GM12891 (cell line): ENCODE data around the gene KRTAP10-11.

Experiments
- POLR2A ChIP-seq: IDR thresholded peaks from 2 replicates; pipeline ENCODE4 v1.6.1; 2011; ENCODE audit warnings: low read depth, low read length, control low read depth
- SPI1 ChIP-seq: IDR thresholded peaks from 2 replicates; pipeline ENCODE4 v1.6.1; 2011; ENCODE audit warnings: low read depth, low read length, control low read depth
- TAF1 ChIP-seq: IDR thresholded peaks from 2 replicates; pipeline ENCODE4 v1.6.1; 2011; ENCODE audit warnings: low read depth, low read length, control low read depth

DNA sequence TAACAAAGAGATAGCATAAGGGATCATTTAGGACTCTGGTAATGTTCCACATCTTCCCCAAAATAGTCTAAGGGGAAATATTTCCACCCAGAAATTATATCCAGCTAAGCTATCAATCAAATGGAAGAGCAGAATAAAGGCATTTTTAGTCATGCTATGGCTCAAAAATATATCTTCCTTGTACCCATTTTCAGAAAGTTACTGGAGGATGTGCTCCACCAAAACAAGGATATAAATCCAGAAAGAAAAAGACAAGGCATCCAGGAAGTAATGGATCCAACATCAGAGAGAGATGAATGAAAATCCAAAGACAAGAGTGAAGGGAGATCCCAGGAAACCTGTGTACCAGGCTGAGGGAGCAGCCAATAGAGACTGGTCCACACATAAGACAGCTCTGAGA is 37.0 kb upstream of the KRTAP10-11 start:
- TF ChIP-seq TAF1: no peak
- TF ChIP-seq SPI1: no peak
- TF ChIP-seq POLR2A: no peak
